ENCODE results near the gene PRSS33. TPM values are rescaled to one million over a fixed set of nuclear protein-coding genes. Genes with fewer than 3 reads are reported as not detected.

The PRSS33 gene
- total RNA-seq, 1 donor from 2014 or later, result not detected

DNA sequence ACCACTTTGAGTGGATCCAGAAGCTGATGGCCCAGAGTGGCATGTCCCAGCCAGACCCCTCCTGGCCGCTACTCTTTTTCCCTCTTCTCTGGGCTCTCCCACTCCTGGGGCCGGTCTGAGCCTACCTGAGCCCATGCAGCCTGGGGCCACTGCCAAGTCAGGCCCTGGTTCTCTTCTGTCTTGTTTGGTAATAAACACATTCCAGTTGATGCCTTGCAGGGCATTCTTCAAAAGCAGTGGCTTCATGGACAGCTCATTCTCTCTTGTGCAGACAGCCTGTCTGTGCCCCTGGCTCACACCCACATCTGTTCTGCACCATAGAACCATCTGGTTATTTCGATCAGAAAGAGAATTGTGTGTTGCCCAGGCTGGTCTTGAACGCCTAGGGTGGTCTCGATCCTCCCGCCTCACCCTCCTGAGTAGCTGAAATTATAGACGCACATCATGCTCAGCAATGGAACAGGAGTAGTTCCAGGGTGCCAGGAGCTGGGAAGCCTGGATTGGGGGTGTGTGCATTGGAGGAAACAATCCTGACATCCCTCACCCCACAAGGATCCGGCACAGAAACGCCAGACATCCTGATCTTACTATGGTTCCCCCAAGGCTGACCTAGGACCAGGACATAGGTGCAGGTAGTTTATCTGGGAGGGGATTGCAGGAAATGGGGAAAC, 34.3 kb upstream of the PRSS33 start:
- intact Hi-C loops (cut with micrococcal nuclease), result no loop called here

DNA sequence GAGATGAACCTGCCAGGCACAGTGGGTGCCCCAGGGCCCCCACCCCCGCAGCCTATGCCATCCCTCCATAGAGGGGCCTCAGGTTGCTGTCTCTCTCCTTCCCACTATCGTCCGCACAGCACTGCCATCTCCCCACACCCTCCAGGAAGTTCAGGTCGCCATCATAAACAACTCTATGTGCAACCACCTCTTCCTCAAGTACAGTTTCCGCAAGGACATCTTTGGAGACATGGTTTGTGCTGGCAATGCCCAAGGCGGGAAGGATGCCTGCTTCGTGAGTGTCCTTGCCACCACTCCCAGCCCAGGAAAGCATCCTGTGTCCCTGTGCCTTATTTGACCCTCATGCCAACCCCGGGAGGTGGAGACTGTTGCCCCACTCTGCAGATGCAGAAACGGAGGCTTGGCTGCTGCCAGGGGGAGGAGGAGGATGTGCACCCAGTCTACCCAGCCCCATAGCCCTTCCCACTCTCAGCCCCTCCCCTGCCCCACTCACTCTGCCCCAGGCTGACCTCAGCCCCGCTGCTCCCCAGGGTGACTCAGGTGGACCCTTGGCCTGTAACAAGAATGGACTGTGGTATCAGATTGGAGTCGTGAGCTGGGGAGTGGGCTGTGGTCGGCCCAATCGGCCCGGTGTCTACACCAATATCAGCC, 33.6 kb upstream of the PRSS33 start:
- intact Hi-C loops (cut with micrococcal nuclease), result no loop called here

DNA sequence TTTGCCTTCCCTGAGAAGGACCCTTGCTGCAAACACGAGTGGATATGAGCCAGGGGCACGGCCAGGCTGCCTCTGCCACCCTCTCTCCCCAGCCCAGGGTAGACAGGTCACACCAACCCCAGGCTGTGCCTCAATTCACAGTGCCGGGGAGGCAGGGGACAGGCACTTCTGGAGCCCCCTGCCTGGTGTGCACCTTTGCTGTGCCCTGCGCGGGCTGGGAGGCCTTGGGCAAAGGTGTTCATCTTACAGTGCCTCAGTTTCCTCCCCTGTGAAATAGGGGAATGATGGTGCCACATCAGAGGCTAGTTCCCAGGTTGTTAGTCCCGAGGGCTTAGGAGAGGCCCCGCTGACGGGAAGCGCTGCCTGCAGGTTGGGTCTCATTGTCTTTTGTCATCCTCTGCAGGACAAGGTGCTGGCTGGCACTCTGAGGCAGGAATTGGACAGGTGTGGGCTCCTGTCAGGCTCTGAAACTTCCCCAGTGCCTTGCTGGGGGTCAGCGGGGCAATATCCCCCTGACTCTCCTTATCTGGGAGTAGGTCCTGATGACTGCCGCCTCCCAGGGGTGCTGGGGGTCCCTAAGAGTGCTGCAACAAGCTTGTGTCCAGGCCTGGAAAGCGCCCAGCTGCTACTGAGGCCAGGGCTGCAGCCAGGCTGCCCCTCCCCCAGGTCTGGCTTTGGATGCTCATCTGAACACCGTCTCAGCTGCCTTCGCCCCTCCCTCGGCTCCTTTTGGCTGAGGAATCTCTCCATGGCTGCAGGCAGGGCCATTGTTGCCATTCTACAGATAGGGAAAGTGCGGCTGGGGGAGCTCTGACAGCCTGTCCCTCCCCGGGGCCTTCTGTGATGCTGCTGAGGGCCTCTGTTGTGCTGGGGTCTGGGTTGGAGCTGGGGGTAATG, 32.8 kb upstream of the PRSS33 start:
- intact Hi-C loops (cut with micrococcal nuclease), result no loop called here

DNA sequence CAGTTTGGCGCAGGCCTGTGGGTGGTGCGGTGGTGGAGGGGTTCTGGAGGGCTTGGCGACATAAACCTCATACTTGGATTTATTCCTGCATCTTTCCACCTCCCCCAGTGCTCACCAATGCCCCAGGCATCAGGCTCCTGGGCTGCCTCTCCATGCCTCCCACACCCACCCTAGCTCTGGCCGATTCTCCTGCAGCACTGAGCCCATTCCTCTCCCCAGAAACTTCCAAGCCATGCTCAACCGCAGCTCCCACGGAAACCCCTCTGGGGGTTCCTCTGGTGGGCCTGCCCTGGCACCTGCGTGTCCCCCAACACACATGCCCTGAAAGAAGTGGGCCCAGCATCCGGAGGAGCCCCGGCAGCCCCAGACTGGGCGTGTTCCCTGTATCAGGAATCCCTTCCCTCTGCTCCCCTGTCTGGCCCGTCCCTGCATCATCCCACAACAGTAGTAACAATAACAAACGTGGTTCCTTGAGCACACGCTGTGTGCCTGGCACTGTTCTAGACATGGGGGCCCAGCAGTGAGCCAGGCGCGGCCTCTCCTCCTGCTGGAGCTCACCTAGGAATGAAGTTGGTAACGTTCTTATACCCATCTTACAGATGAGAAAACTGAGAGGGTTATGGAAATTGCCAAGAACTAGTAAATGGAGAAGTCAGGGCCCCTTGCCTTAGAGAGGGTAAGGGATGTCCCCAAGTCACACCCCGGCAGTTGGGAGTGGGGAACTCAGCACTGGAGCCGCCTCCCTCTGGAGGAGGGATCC, 32.0 kb upstream of the PRSS33 start:
- intact Hi-C loops (cut with micrococcal nuclease), result no loop called here

DNA sequence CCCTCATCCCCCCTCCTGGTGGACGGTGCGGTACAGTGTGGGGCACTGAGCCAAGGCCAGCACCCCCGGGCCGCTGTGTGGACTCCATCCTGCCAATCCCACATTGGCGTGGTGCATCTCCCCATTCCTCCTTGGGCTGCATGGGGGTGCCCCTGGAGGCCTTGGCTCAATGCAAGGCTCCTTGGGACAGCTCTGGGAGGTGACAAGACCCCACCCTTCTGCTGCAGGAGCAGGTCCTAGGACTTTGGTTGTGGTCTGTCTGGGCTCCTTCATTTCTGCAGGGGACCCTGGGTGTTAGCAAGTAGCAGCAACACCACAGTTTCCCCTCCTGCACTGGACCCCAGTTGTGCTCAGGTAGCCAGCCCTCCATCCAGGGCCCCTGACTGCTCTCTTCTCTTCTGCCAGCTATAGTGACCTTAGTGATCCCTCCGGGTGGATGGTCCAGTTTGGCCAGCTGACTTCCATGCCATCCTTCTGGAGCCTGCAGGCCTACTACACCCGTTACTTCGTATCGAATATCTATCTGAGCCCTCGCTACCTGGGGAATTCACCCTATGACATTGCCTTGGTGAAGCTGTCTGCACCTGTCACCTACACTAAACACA, 31.0 kb upstream of the PRSS33 start:
- intact Hi-C loops (cut with micrococcal nuclease), result no loop called here

DNA sequence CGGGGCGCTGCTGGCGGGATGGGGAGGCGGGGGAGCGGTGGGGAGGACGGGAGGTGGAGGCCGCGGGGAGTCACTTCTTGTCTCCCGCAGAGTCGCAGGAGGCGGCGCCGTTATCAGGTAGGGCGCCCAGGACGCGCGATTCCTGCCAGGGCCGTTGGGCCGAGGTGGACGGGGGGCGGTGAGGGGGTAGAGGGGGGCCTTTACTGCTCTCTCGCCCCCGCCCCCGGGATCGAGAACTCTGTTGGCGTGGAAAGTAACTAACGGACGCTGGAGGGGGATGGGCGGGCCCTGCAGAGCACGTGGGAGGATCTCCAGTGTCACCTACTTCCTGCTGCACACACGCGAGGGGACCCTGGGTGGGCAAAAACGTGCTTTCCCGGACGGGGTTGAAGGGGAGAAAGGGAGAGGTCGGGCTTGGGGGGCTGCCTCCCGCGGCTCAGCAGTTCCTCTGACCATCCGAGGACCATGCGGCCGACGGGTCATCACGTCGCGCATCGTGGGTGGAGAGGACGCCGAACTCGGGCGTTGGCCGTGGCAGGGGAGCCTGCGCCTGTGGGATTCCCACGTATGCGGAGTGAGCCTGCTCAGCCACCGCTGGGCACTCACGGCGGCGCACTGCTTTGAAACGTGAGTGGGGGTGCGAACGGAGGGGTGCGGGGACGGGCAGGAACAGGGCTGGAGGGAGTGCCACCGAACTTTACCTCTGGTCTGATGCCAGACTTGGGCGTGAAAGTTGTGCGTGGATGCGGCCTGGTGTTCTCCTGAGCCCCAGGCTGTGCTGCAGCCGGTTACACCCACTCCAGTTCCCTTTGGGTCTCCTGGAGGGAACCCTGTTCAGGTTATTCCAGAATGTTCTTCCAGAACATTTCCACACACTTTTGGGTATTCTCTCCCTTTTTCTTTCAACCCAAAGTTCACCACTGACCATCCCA, 30.2 kb upstream of the PRSS33 start:
- intact Hi-C loops (cut with micrococcal nuclease), result loop anchor here (1.0 kb wide), 1 partner anchor 51 kb away; no protein-coding TSS in a partner anchor

DNA sequence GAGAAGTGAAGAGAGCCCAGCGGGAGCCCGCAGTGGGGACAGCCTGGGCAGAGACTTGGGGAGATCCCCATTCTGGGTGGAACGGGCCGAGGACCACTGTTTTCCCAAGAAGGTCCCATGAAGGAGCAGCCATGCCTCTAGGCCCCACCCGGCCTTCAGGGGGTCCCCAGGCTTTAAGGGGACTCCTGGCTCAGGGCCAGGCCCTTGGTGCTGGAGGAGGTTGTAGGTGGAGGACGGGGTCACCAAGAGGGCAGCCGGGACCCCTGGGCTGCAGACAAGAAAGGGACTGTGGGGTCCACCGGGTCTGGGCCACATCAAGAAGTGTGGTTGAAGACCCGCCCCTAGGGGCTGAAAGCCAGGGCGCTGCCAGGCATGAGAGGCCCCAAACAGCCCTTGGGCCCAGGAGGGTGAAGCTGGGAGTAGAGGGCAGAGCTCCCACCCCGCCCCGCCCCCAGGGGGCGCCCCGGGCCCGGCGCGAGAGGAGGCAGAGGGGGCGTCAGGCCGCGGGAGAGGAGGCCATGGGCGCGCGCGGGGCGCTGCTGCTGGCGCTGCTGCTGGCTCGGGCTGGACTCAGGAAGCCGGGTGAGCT, 29.5 kb upstream of the PRSS33 start, which contains the start of gene PRSS21:
TSS of gene PRSS21 (plus strand) at position 487 of the 589 bp plus-strand sequence. CDS start at position 519, 32 bp downstream.
- intact Hi-C loops (cut with micrococcal nuclease), result loop anchor here (1.0 kb wide), 1 partner anchor 51 kb away; no protein-coding TSS in a partner anchor

DNA sequence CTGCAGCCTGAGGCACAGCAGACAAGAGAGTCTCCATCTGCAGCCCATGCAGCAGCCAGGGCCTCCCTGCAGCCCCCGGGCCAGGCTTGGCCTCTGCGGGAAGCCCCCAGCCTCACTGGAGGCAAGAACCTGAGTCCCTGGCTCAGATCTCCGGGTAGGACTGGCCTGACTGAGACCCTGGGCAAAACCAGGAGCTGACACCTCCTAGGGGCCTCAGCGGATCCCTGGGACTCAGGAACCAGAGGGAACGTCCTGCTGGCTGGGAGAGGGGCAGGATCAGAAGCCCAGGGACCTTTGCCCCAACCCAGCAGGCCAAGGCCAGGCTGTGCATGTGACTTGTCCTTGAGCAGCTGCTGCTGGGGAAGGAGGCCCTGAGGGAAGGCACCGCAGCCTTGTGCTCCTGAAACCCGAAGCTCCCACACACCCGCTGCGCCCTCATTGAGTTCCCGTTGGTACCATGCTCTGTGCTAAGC, 28.0 kb upstream of the PRSS33 start:
- intact Hi-C loops (cut with micrococcal nuclease), result no loop called here

DNA sequence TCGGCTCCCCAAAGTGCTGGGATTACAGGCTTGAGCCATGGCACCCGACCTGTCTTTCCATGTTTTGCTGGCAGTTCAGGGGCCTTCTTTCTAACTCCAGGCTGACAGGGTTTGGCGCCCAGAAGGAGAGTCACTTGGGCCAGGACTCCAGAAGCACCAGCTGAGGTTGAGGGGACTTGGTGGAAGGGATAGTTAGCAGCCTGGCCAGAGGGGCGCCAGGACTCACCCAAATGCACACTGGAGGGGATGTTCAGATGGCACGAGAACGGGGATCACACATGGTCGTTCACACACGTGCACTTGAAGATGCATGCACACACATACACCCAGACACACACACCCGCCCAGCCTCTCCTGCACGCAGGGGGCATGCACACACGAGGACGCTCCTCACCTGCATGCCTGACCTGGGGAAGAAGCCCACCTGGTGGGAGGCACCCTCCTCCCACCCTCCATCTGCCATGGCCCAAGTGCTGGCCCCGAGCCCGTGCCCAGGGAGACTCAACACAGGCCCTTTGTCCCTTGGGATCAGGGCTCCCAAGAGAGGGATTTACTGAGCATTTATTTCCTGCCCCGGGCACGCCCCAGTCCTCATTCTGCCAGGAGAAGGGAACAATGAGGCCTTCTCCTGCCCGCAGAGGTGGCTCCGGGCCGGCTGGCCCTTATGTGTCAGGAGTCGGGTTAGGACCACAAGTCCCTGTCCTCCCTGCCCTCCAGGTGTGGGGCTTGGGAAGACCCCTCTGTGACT, 27.4 kb upstream of the PRSS33 start:
- intact Hi-C loops (cut with micrococcal nuclease), result no loop called here

DNA sequence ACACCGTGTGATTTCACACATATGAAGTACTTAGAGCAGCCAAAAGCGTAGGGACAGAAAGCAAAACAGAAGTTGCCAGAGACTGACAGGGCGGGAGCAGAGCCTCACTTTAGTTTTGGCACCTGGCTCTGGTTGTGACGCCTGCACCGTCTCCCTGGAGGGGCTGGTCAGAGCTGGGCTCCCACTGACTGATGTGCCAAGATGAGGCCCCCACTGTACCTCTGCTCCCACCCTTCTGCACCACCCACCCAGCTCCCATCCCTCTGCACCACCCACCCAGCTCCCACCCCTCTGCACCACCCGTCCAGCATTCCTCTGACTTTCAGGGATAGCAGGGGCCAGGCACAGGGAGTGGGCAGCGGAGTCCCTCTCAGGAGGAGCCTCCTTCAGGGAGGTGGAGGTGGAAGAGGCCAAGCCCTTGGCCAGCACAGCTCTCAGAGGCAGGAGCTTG, 26.4 kb upstream of the PRSS33 start:
- intact Hi-C loops (cut with micrococcal nuclease), result no loop called here

DNA sequence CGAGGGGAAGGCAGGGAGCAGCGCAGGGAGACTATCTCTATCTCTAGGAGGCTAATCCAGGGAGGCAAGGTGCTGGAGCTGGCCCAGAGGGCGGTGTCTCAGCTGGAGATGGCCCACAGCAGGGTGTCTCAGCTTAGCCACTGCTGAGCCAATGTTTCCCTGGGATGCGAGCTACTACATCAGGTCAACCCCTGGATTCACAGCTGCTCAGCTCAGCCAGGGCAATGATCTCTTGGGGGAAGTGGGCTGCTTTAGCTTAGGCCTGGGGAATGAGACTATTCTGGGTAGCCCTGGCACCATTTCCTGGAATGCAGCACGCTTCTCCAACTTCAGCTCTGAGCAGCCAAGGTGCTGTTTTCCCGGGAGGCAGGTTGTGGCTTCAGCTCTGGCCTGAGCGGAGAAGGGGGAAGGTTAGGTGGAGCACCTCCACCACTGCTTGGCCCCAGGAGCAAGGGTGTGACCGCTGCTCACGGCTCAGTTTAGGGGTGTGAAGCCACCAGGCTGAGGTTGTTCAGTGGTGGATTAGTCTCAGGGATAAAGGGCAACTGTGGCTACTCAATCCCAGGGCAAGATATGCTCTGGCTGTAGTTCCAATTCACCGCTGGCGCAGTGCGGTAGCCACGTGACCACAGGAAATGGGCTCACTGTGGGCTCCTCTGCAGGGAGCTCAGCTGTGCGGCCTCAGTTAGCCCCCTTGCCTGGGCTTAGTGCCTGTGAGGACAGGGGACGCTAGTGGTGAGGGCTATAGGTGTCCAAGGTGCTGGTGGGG, 24.5 kb upstream of the PRSS33 start:
- intact Hi-C loops (cut with micrococcal nuclease), result no loop called here

DNA sequence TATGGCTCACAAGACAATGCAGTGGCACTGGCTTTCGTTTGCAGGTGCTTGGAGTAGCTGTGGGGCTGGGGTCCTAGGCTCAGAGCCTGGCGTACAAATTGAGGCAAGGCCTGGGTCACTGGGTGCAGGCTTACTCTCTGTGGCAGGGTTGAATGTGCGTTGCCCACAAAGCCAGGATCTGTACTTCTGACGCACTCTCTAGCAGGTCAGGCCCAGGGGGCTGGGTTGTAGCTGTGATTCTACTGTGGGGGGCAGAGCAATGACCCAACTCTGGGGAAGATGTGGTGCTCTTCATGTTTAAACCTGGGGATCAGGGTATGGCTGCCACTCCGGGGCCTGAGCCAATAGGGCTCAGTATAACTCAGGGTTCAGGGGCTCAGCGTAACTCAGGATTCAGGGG, 23.3 kb upstream of the PRSS33 start:
- intact Hi-C loops (cut with micrococcal nuclease), result no loop called here

DNA sequence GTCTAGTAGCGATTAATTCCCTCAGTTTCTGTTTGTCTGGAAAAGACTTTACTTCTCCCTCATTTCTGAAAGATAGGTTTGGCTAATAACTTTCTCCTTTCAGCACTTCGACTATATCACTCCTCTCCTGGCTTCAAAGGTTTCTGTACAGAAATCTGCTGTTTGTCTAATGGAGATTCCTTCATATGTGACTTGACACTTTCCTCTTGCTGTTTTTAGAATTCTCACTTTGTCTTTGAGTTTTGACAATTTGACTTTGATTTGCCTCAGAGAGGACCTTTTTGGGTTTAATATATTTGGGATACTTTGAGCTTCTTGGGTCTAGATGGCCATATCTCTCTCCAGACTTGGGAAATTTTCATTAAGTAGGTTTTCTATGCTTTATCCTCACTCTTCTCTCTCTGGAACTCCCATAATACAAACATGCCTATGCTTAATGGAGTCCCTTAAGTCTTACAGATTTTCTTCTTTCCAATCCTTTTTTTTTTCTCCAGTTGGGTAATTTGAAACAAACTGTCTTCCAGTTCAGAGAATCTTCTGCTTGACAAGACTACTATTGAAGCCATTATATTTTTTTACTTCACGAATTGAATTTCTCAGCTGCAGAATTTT, 21.9 kb upstream of the PRSS33 start:
- intact Hi-C loops (cut with micrococcal nuclease), result no loop called here

DNA sequence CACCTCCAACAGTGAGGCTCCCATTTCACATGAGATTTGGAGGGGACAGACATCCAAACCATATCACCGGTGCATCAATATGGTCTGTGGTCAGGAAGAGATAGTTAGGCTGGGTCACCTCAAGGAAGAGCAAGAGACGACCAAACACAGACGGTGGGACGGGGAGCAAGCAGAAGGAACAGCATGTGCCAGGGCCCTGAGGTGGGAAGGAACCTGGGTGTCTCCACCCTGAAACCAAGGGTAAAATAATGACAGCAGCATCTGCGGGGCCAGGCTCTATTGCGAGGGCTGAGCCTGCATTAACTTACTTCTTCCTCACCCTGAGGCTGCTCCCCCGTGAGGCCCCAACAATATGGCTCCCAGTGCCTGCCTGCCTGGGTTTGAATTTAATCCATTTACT, 20.8 kb upstream of the PRSS33 start:
- intact Hi-C loops (cut with micrococcal nuclease), result no loop called here

DNA sequence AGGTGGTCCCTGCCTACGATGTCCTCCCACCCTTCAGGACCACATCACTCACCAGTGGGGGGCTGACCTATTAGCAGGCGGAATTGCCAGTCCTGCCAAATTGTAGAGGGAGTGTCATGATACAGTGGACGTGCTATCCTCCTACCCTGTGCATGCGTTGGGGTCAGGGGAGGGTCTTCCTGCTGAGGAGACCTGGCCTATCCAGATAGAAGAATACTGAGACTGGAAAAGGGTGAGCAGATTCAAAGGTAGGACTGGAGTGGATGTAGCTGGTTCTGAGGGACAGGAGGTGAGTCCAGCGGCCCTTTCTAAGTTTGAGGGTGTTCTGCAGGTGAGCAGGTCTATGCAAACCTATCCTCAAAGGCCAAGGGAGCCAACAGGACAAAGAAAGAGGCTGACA, 18.9 kb upstream of the PRSS33 start:
- intact Hi-C loops (cut with micrococcal nuclease), result no loop called here

DNA sequence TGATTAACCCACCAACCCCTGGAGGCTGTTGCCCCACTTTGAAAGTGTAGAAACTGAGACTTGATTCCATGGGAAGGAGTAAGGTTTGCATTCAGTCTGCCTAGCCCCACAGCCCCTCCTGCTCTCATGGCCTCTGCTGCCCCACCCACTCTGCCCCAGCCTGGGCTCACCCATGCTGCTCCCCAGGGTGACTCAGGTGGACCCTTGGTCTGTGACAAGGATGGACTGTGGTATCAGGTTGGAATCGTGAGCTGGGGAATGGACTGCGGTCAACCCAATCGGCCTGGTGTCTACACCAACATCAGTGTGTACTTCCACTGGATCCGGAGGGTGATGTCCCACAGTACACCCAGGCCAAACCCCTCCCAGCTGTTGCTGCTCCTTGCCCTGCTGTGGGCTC, 17.4 kb upstream of the PRSS33 start:
- intact Hi-C loops (cut with micrococcal nuclease), result no loop called here

DNA sequence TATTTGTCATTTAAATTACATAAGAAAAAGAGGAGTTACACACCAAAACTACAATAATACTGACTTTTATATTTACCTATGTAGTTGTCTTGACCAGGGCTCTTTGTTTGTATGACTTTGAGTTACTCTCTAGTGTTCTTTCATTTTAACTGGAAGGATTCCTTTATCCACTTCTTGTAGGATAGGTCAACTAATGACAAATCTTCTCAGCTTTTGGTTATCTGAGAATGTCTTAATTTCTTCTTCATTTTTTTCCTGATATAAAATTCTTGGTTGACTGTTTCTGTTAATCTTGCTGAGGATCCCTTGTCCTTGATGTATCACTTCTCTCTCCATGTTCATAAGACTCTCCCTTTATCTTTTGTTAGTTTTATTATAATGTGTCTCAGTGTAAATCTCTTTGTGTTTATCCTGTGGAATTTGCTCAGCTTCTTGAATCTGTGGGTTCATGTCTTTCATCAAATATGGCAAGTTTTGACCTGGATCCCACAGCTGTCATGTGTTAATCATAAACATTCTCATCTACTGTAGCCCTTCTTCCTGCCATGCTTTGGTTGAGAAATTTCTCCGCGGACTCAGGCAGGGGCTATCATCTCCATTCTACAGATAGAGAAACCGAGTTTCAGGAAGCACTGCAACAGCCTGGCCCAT, 16.3 kb upstream of the PRSS33 start:
- intact Hi-C loops (cut with micrococcal nuclease), result no loop called here
